Measurements from ENCODE around the gene CXCL1. TPM values are rescaled to one million over a fixed set of nuclear protein-coding genes. Genes with fewer than 3 reads are reported as not detected.
A peak's percentile ranks its signal among the peaks of the same experiment; 100 is the strongest.

Gene CXCL1
- total RNA-seq, 1 experiment from 2014 or later: not detected

- no peak for DNase-seq (ENCODE audit: low spot score)
These were observed 47.2 kb downstream of the CXCL1 start for GRCh38 chr4:73916172-73916925.

GRCh38 chr4:73917081-73917501 lies 47.9 kb downstream of the CXCL1 start:
- peak; percentile 80 for DNase-seq (ENCODE audit: low spot score)

GRCh38 chr4:73918058-73918457 lies 48.9 kb downstream of the CXCL1 start:
- DNase-seq (ENCODE audit: low spot score): no peak

- DNase-seq (ENCODE audit: low spot score): no peak
These were observed 50.5 kb downstream of the CXCL1 start for GRCh38 chr4:73919691-73920090.

Other genes with a start within 250 kb of the CXCL1 start
- gene RASSF6, start 249.0 kb upstream of the CXCL1 start, total RNA-seq (2014; rRNA removed; shearing (Covaris generic)): 0.02 and 0.31 TPM in 2 replicates
- 0.09 TPM in 1 of 2 replicates, not detected in the other for gene CXCL8, start 128.8 kb upstream of the CXCL1 start, total RNA-seq (2014; rRNA removed; shearing (Covaris generic))
- gene CXCL6, start 32.7 kb upstream of the CXCL1 start, total RNA-seq (2014; rRNA removed; shearing (Covaris generic)): not detected in 2 replicates
- gene PF4V1, start 16.1 kb upstream of the CXCL1 start, total RNA-seq (2014; rRNA removed; shearing (Covaris generic)): not detected in 2 replicates
- gene PF4, start 112.6 kb downstream of the CXCL1 start, total RNA-seq (2014; rRNA removed; shearing (Covaris generic)): not detected in 2 replicates
- not detected in 2 replicates for gene PPBP, start 118.8 kb downstream of the CXCL1 start, total RNA-seq (2014; rRNA removed; shearing (Covaris generic))
- gene CXCL5, start 129.3 kb downstream of the CXCL1 start, total RNA-seq (2014; rRNA removed; shearing (Covaris generic)): not detected in 2 replicates
- gene CXCL3, start 169.3 kb downstream of the CXCL1 start, total RNA-seq (2014; rRNA removed; shearing (Covaris generic)): not detected in 2 replicates
- not detected in 2 replicates for gene CXCL2, start 229.8 kb downstream of the CXCL1 start, total RNA-seq (2014; rRNA removed; shearing (Covaris generic))

All from A172 (cell line).